Mucosa of descending colon (tissue), 3 donors: ENCODE results near the gene FRS2. TPM values are rescaled to one million over a fixed set of nuclear protein-coding genes. Genes with fewer than 3 reads are reported as not detected.
"Not testable (repeated sequence)": the region's sequence is repeated elsewhere in the genome, so short reads cannot be mapped to it uniquely, and the experiment has no call there.

Source experiments
- ATAC-seq: fragments of 200-7000 bp; cut with Tn5 transposase; one replicate; pipeline ENCODE4 v1.9.1; 2020; ENCODE audit warnings: mild to moderate bottlenecking, moderate library complexity
- DNase-seq, 3 donors: peaks; one replicate each; pipeline ENCODE4 v3.0.0-alpha.2; 2020
- H3K36me3 ChIP-seq: fragments of 200-600 bp; one replicate; pipeline ENCODE4 v1.8.0; 2021; ENCODE audit warnings: low read depth, mild to moderate bottlenecking
- H3K4me1 ChIP-seq: fragments of 200-600 bp; one replicate; pipeline ENCODE4 v1.8.0; 2021; ENCODE audit warnings: low read depth, mild to moderate bottlenecking
- H3K4me3 ChIP-seq: fragments of 200-600 bp; one replicate; pipeline ENCODE4 v1.8.0; 2021; ENCODE audit warnings: mild to moderate bottlenecking
- H3K9me3 ChIP-seq: fragments of 200-600 bp; one replicate; pipeline ENCODE4 v1.8.0; 2021; ENCODE audit warnings: mild to moderate bottlenecking
- CTCF ChIP-seq: fragments of 200-600 bp; IDR thresholded peaks from one replicate; pipeline ENCODE4 v1.8.0; 2022; ENCODE audit warnings: antibody characterized with exemption, mild to moderate bottlenecking
- intact Hi-C, 2 donors: fragments of 100-400 bp; cut with DNase I in 1 of 2; cut with micrococcal nuclease in 1 of 2; formaldehyde crosslinking; loops; one replicate each; pipeline versions ENCODE4 v1.11.0 to v1.11.1; 2022; cut with DNase I, micrococcal nuclease
- total RNA-seq, 3 donors: library from RNA; stranded (reverse); fragmentation: NEBNext Ultra II Directional in 2 of 3; extraction: Animal tissue kit (Norgen Biotek cat#: 25700) in 2 of 3; gene quantifications; one replicate each; pipeline versions ENCODE4 v1.2.1 to v1.2.4, GENCODE V29; 2021 to 2023
- donor health status: DM: no; HTN: no; CAD: no; lungs with moderate emphysema.
- donor health status: DM: no; HTN: no; CAD: no.
- donor health status: DM: no; HTN: yes; CAD: no.

FRS2 gene
- total RNA-seq, 3 donors from 2014 or later: 24.2 to 30.8 (median 30.3) TPM

GRCh38 chr12:69598174-69598753 is 128.1 kb downstream of the FRS2 start:
- TF ChIP-seq CTCF: no peak
- no peak for DNase-seq
- H3K4me3 ChIP-seq: no peak overlapping the region
- intact Hi-C loops: no loop called here
- H3K4me1 ChIP-seq: peaks cover 10% of the 10 kb centered on the region
- no peaks in the 10 kb centered on the region for H3K9me3 ChIP-seq
- ATAC-seq: peak; percentile 74
- peaks cover 8% of the 10 kb centered on the region for H3K36me3 ChIP-seq

- ATAC-seq (no peak), DNase-seq (no peak)
- intact Hi-C loops: no loop called here
- Histone ChIP-seq H3K9me3 (no peaks in the 10 kb centered on the region), H3K4me3 (no peak overlapping the region), H3K4me1 (peaks cover 10% of the 10 kb centered on the region), H3K36me3 (peaks cover 8% of the 10 kb centered on the region)
- TF ChIP-seq CTCF: no peak
Measured at GRCh38 chr12:69600804-69601203, 130.6 kb downstream of the FRS2 start.

- peaks cover 8% of the 10 kb centered on the region for H3K36me3 ChIP-seq
- intact Hi-C loops: no loop called here
- TF ChIP-seq CTCF: no peak
- peaks cover 10% of the 10 kb centered on the region for H3K4me1 ChIP-seq
- H3K4me3 ChIP-seq: no peak overlapping the region
- no peaks in the 10 kb centered on the region for H3K9me3 ChIP-seq
- DNase-seq (no peak), ATAC-seq (no peak)
Measured at GRCh38 chr12:69601962-69602685, 131.9 kb downstream of the FRS2 start.

- peaks cover 2% of the 10 kb centered on the region for H3K36me3 ChIP-seq
- TF ChIP-seq CTCF: no peak
- no peaks in the 10 kb centered on the region for H3K9me3 ChIP-seq
- H3K4me1 ChIP-seq: peaks cover 5% of the 10 kb centered on the region
- no peak for DNase-seq
- intact Hi-C loops: no loop called here
- no peak for ATAC-seq
- no peak overlapping the region for H3K4me3 ChIP-seq
Measured at GRCh38 chr12:69602954-69603353, 132.8 kb downstream of the FRS2 start.

- H3K4me3 ChIP-seq, ATAC-seq, DNase-seq, H3K9me3 ChIP-seq, H3K4me1 ChIP-seq, intact Hi-C loops, H3K36me3 ChIP-seq: not testable (repeated sequence)
Measured at GRCh38 chr12:69603556-69603955, 133.4 kb downstream of the FRS2 start.

- DNase-seq, H3K9me3 ChIP-seq, ATAC-seq, H3K36me3 ChIP-seq, H3K4me1 ChIP-seq, intact Hi-C loops, H3K4me3 ChIP-seq: not testable (repeated sequence)
Measured at GRCh38 chr12:69604275-69604674, 134.1 kb downstream of the FRS2 start.
